GM23338 (cell line): ENCODE data around the gene NXPE3. TPM values are rescaled to one million over a fixed set of nuclear protein-coding genes. Genes with fewer than 3 reads are reported as not detected.

Source experiments
- ATAC-seq: fragments of 200-7000 bp; cut with Tn5 transposase; 3 replicates; pipeline ENCODE4 v1.9.1; 2020
- DNase-seq: peaks from one replicate; pipeline ENCODE4 v3.0.0-alpha.2; 2015; ENCODE audit warnings: low spot score
- H2AFZ ChIP-seq: fragments of 200-600 bp; sonication (generic); 2 replicates; pipeline ENCODE4 v1.8.0; 2016; ENCODE audit warnings: antibody characterized with exemption, mild to moderate bottlenecking, moderate library complexity
- H3F3A ChIP-seq: fragments of 200-600 bp; sonication (generic); replicated peaks from 2 replicates; pipeline ENCODE4 v1.8.0; 2017; ENCODE audit warnings: antibody characterized with exemption, mixed run types, low read depth
- H3K27ac ChIP-seq: fragments of 200-600 bp; sonication (generic); 2 replicates; pipeline ENCODE4 v1.6.1; 2016; ENCODE audit warnings: low read depth
- H3K27me3 ChIP-seq: fragments of 200-600 bp; sonication (generic); 2 replicates; pipeline ENCODE4 v1.8.0; 2016; ENCODE audit warnings: mild to moderate bottlenecking, mixed run types, moderate library complexity; ENCODE audit not compliant: insufficient read depth
- H3K36me3 ChIP-seq: fragments of 200-600 bp; sonication (generic); 2 replicates; pipeline ENCODE4 v1.8.0; 2016; ENCODE audit warnings: mild to moderate bottlenecking; ENCODE audit not compliant: insufficient read depth
- H3K4me1 ChIP-seq: fragments of 200-600 bp; sonication (generic); 2 replicates; pipeline ENCODE4 v1.8.0; 2016; ENCODE audit warnings: mild to moderate bottlenecking, moderate library complexity; ENCODE audit not compliant: insufficient read depth
- H3K4me2 ChIP-seq: fragments of 200-600 bp; sonication (generic); 2 replicates; pipeline ENCODE4 v1.7.1; 2017; ENCODE audit warnings: mixed run types
- H3K4me3 ChIP-seq: fragments of 200-600 bp; sonication (generic); 2 replicates; pipeline ENCODE4 v1.6.1; 2016; ENCODE audit warnings: mixed run types
- H3K79me2 ChIP-seq: fragments of 200-600 bp; sonication (generic); replicated peaks from 2 replicates; pipeline ENCODE4 v1.8.0; 2017; ENCODE audit warnings: mild to moderate bottlenecking; ENCODE audit not compliant: insufficient read depth
- H3K9me2 ChIP-seq: fragments of 200-600 bp; sonication (generic); 2 replicates; pipeline ENCODE4 v1.8.0; 2017; ENCODE audit not compliant: insufficient read depth
- H4K20me1 ChIP-seq: fragments of 200-600 bp; sonication (generic); replicated peaks from 2 replicates; pipeline ENCODE4 v1.8.0; 2017; ENCODE audit warnings: mild to moderate bottlenecking; ENCODE audit not compliant: insufficient read depth
- H3K27ac Mint-ChIP-seq: 2 replicates; pipeline ENCODE4 v1.8.0; 2020; ENCODE audit warnings: inconsistent platforms, mild to moderate bottlenecking, moderate library complexity, mixed read lengths
- H3K27me3 Mint-ChIP-seq: 3 replicates; pipeline ENCODE4 v1.8.0; 2022; ENCODE audit warnings: low read depth, mild to moderate bottlenecking, moderate library complexity, mixed read lengths, inconsistent platforms; ENCODE audit not compliant: insufficient read depth, poor library complexity
- H3K36me3 Mint-ChIP-seq: 3 replicates; pipeline ENCODE4 v1.8.0; 2021; ENCODE audit warnings: low read depth, mild to moderate bottlenecking, inconsistent platforms, moderate library complexity, mixed read lengths
- H3K4me1 Mint-ChIP-seq: 3 replicates; pipeline ENCODE4 v1.8.0; 2020; ENCODE audit warnings: mild to moderate bottlenecking, inconsistent platforms, mixed read lengths
- H3K4me3 Mint-ChIP-seq: 3 replicates; pipeline ENCODE4 v1.8.0; 2021; ENCODE audit warnings: moderate library complexity, mild to moderate bottlenecking, inconsistent platforms, mixed read lengths
- H3K9me3 Mint-ChIP-seq: 3 replicates; pipeline ENCODE4 v1.8.0; 2020; ENCODE audit warnings: moderate library complexity, mild to moderate bottlenecking, inconsistent platforms, mixed read lengths
- CREB1 ChIP-seq: fragments of 250-450 bp; sonication (Bioruptor Pico); IDR thresholded peaks from 2 replicates; pipeline ENCODE4 v1.5.0; 2020; ENCODE audit warnings: low read depth, mild to moderate bottlenecking, moderate library complexity
- CTCF ChIP-seq, 2 experiments: fragments of 200-600 bp in 1 of 2; sonication (generic) in 1 of 2; conservative IDR thresholded peaks; 2 replicates each; pipeline versions ENCODE4 v1.5.1 to v1.6.1; 2016 to 2017; ENCODE audit warnings: antibody characterized with exemption in 2 of 2, low read depth in 2 of 2, mild to moderate bottlenecking in 2 of 2, moderate library complexity in 1 of 2
- JUNB ChIP-seq: IDR thresholded peaks from one replicate; pipeline ENCODE4 v1.6.1; 2016; ENCODE audit warnings: antibody characterized with exemption; ENCODE audit not compliant: unreplicated experiment
- NANOG ChIP-seq: IDR thresholded peaks from 2 replicates; pipeline ENCODE4 v1.6.1; 2016; ENCODE audit warnings: antibody characterized with exemption, borderline replicate concordance
- POLR2AphosphoS5 ChIP-seq: IDR thresholded peaks from 2 replicates; pipeline ENCODE4 v1.6.1; 2016; ENCODE audit warnings: antibody characterized with exemption, low read depth
- REST ChIP-seq: IDR thresholded peaks from one replicate; pipeline ENCODE4 v1.6.1; 2018; ENCODE audit warnings: antibody characterized with exemption; ENCODE audit not compliant: unreplicated experiment
- STAT1 ChIP-seq: IDR thresholded peaks from one replicate; pipeline ENCODE4 v1.6.1; 2016; ENCODE audit warnings: antibody characterized with exemption; ENCODE audit not compliant: unreplicated experiment
- ZNF114 ChIP-seq: fragments of 250-450 bp; sonication (Bioruptor Pico); IDR thresholded peaks from 2 replicates; pipeline ENCODE4 v1.5.0; 2020; ENCODE audit warnings: mild to moderate bottlenecking, moderate library complexity
- ZNF331 ChIP-seq: fragments of 250-450 bp; sonication (Bioruptor Pico); IDR thresholded peaks from 2 replicates; pipeline ENCODE4 v1.5.0; 2020; ENCODE audit warnings: low read depth, mild to moderate bottlenecking, moderate library complexity
- ZNF462 ChIP-seq: fragments of 250-450 bp; sonication (Bioruptor Pico); IDR thresholded peaks from 2 replicates; pipeline ENCODE4 v1.5.0; 2020; ENCODE audit warnings: mild to moderate bottlenecking, moderate library complexity
- polyA plus RNA-seq: library from polyadenylated mRNA; unstranded; fragments of >200 nt; fragmentation: Nextera tagmentation; extraction: Ambion mirVana; gene quantifications from 2 replicates; pipeline ENCODE4 v1.2.1, GENCODE V29; 2016
- total RNA-seq: library from RNA; depleted of rRNA; stranded (reverse); fragments of >200 nt; shearing (Covaris generic); gene quantifications from 2 replicates; pipeline ENCODE4 v1.2.3, GENCODE V29; 2014

Gene NXPE3
- total and polyA plus RNA-seq, 2 experiments from 2014 or later = 13.3 to 20.8 TPM

- peaks cover 8% of the 10 kb centered on the region for H3K27me3 Mint-ChIP-seq
- H3K9me2 ChIP-seq = no peaks in the 10 kb centered on the region
- DNase-seq (no peak), ATAC-seq (no peak)
- no peaks in the 10 kb centered on the region for H3K27me3 ChIP-seq
- no peak overlapping the region for H3K4me3 ChIP-seq
- no peaks in the 10 kb centered on the region for H3K36me3 ChIP-seq
- H3K36me3 Mint-ChIP-seq = no peaks in the 10 kb centered on the region
- H3K4me3 Mint-ChIP-seq = no peak overlapping the region
- no peaks in the 10 kb centered on the region; the same call in 2 of the 3 replicates for H3K9me3 Mint-ChIP-seq
- peaks cover 25% of the 10 kb centered on the region for H3K4me1 ChIP-seq
- no peak overlapping the region for H2AFZ ChIP-seq
- no peak overlapping the region for H3K4me2 ChIP-seq
- no peak for TF ChIP-seq JUNB
- no peak for TF ChIP-seq CREB1 (CRISPR knock-in tag)
- no peak for TF ChIP-seq POLR2AphosphoS5
- no peak for TF ChIP-seq NANOG
- TF ChIP-seq ZNF331 (CRISPR knock-in tag) = no peak
- no peaks in the 10 kb centered on the region for H3K79me2 ChIP-seq
- H3K4me1 Mint-ChIP-seq = peaks cover 43% of the 10 kb centered on the region
- no peaks in the 10 kb centered on the region for H4K20me1 ChIP-seq
- no peaks in the 10 kb centered on the region for H3F3A ChIP-seq
- no peak overlapping the region for H3K27ac Mint-ChIP-seq
- no peak overlapping the region for H3K27ac ChIP-seq
These were observed 59.7 kb downstream of the NXPE3 start for GRCh38 chr3:101838691-101839090.

- no peak overlapping the region for H3K4me3 Mint-ChIP-seq
- no peak overlapping the region for H3K27ac Mint-ChIP-seq
- DNase-seq = no peak
These were observed 61.1 kb downstream of the NXPE3 start for GRCh38 chr3:101840066-101840465.

More at GRCh38 chr3:101840066-101840465, 61.1 kb downstream of the NXPE3 start:
- Histone ChIP-seq H2AFZ (no peak overlapping the region), H3K36me3 (no peaks in the 10 kb centered on the region), H4K20me1 (no peaks in the 10 kb centered on the region), H3K79me2 (no peaks in the 10 kb centered on the region), H3K9me2 (no peaks in the 10 kb centered on the region), H3K27me3 (no peaks in the 10 kb centered on the region), H3F3A (no peaks in the 10 kb centered on the region), H3K4me1 (peaks cover 25% of the 10 kb centered on the region), H3K4me3 (no peak overlapping the region), H3K4me2 (no peak overlapping the region), H3K27ac (no peak overlapping the region)
- Mint-ChIP-seq H3K27me3 (peaks cover 8% of the 10 kb centered on the region), H3K4me1 (peaks cover 43% of the 10 kb centered on the region), H3K36me3 (no peaks in the 10 kb centered on the region), H3K9me3 (no peaks in the 10 kb centered on the region)
- no peak for ATAC-seq
- TF ChIP-seq REST = no peak
- no peak for TF ChIP-seq ZNF462 (CRISPR knock-in tag)
- TF ChIP-seq STAT1 = no peak
- TF ChIP-seq ZNF114 (CRISPR knock-in tag) = no peak
- TF ChIP-seq JUNB = no peak
- no peak for TF ChIP-seq CTCF (conservative IDR thresholded peaks at IDR 0.05; ENCODE audit: low read depth in 2 of 2)
- no peak for TF ChIP-seq CREB1 (CRISPR knock-in tag)
- TF ChIP-seq NANOG = no peak
- TF ChIP-seq POLR2AphosphoS5 = no peak
